HG03521 (cell line): ENCODE measurements around the gene CCDC87.
A peak's percentile ranks its signal among the peaks of the same experiment; 100 is the strongest.
"Not testable (repeated sequence)": the region's sequence is repeated elsewhere in the genome, so short reads cannot be mapped to it uniquely, and the experiment has no call there.

Experiments
- ATAC-seq: cut with Tn5 transposase; IDR thresholded peaks from one replicate; pipeline ENCODE4 v1.9.1; 2021; ENCODE audit warnings: mild to moderate bottlenecking, moderate library complexity; ENCODE audit not compliant: unreplicated experiment

Gene CCDC87

GRCh38 chr11:66616379-66617154 is 23.7 kb upstream of the CCDC87 start, which contains the start of gene RBM14:
RBM14 (plus strand) TSS chr11:66616630; CDS start chr11:66616721, 91 bp downstream.
- peak; percentile 94 for ATAC-seq

GRCh38 chr11:66614073-66614472 is 21.2 kb upstream of the CCDC87 start:
- ATAC-seq: no peak

GRCh38 chr11:66612458-66612857 is 19.6 kb upstream of the CCDC87 start:
- no peak for ATAC-seq

GRCh38 chr11:66609721-66610617 is 17.1 kb upstream of the CCDC87 start:
- no peak for ATAC-seq

- ATAC-seq: no peak
These were observed 14.4 kb upstream of the CCDC87 start for GRCh38 chr11:66607126-66607834.

- not testable (repeated sequence) for ATAC-seq
These were observed 13.7 kb upstream of the CCDC87 start for GRCh38 chr11:66606608-66607007.

GRCh38 chr11:66604155-66604554 is 11.3 kb upstream of the CCDC87 start:
- no peak for ATAC-seq

- ATAC-seq: no peak
These were observed 10.2 kb upstream of the CCDC87 start for GRCh38 chr11:66603072-66603471.

GRCh38 chr11:66600631-66601233 is 7.9 kb upstream of the CCDC87 start:
- ATAC-seq: no peak

- ATAC-seq: no peak
These were observed 7.4 kb upstream of the CCDC87 start for GRCh38 chr11:66600219-66600618.

GRCh38 chr11:66598993-66599392 is 6.1 kb upstream of the CCDC87 start:
- ATAC-seq: no peak

- ATAC-seq: no peak
These were observed 2.5 kb upstream of the CCDC87 start for GRCh38 chr11:66595245-66595904.

- no peak for ATAC-seq
These were observed 787 bp upstream of the CCDC87 start for GRCh38 chr11:66593650-66594049.

GRCh38 chr11:66593303-66593635 is 406 bp upstream of the CCDC87 start:
- ATAC-seq: no peak

- no peak for ATAC-seq
These were observed 1.7 kb downstream of the CCDC87 start for GRCh38 chr11:66591175-66591574.

GRCh38 chr11:66589996-66590675 is 2.7 kb downstream of the CCDC87 start:
- no peak for ATAC-seq

GRCh38 chr11:66589315-66589714 is 3.5 kb downstream of the CCDC87 start:
- ATAC-seq: not testable (repeated sequence)

- ATAC-seq: no peak
These were observed 6.7 kb downstream of the CCDC87 start for GRCh38 chr11:66586136-66586535.

GRCh38 chr11:66585447-66585846 is 7.4 kb downstream of the CCDC87 start:
- ATAC-seq: not testable (repeated sequence)
